Liver (tissue), 3 donors: ENCODE results near the gene VAPB.

Experiments
- EGR1 ChIP-seq, 2 donors: IDR thresholded peaks; 2 replicates each; pipeline ENCODE4 v1.6.1; 2016 to 2018; ENCODE audit warnings: antibody characterized with exemption in 2 of 2, low read depth in 2 of 2
- FOXA1 ChIP-seq: IDR thresholded peaks from 2 replicates; pipeline ENCODE4 v1.6.1; 2016; ENCODE audit warnings: antibody characterized with exemption
- GABPA ChIP-seq, 2 donors: IDR thresholded peaks in 1 of 2; conservative IDR thresholded peaks in 1 of 2; 2 replicates each; pipeline ENCODE4 v1.6.1; 2016; ENCODE audit warnings: antibody characterized with exemption in 2 of 2, mild to moderate bottlenecking in 1 of 2, moderate library complexity in 1 of 2
- HNF4G ChIP-seq: IDR thresholded peaks from 2 replicates; pipeline ENCODE4 v1.6.1; 2016; ENCODE audit warnings: antibody characterized with exemption
- JUND ChIP-seq, 2 donors: IDR thresholded peaks; 2 replicates each; pipeline ENCODE4 v1.6.1; 2016; ENCODE audit warnings: antibody characterized with exemption in 2 of 2
- MAX ChIP-seq: IDR thresholded peaks from 2 replicates; pipeline ENCODE4 v1.6.1; 2016; ENCODE audit warnings: antibody characterized with exemption
- NR2F2 ChIP-seq: IDR thresholded peaks from 2 replicates; pipeline ENCODE4 v1.6.1; 2016; ENCODE audit warnings: antibody characterized with exemption
- RAD21 ChIP-seq, 2 donors: IDR thresholded peaks; 2 replicates each; pipeline ENCODE4 v1.6.1; 2016; ENCODE audit warnings: antibody characterized with exemption in 2 of 2, mild to moderate bottlenecking in 2 of 2
- SP1 ChIP-seq: IDR thresholded peaks from 2 replicates; pipeline ENCODE4 v1.6.1; 2018; ENCODE audit warnings: antibody characterized with exemption, mild to moderate bottlenecking
- TAF1 ChIP-seq: conservative IDR thresholded peaks from 2 replicates; pipeline ENCODE4 v1.6.1; 2016; ENCODE audit warnings: antibody characterized with exemption, mild to moderate bottlenecking
- YY1 ChIP-seq: IDR thresholded peaks from 2 replicates; pipeline ENCODE4 v1.6.1; 2016; ENCODE audit warnings: antibody characterized with exemption, mild to moderate bottlenecking
- TF ChIP-seq, protein P1 (sequence below): fragments of 150-350 bp; IDR thresholded peaks from 2 replicates; pipeline ENCODE4 v1.5.1; 2017; ENCODE audit warnings: improper control_type of control experiment, low read depth, low read length; ENCODE audit not compliant: missing input control
- TF ChIP-seq, protein P2 (sequence below): IDR thresholded peaks from 2 replicates; pipeline ENCODE4 v1.6.1; 2016; ENCODE audit warnings: antibody characterized with exemption
- TF ChIP-seq, protein P3 (sequence below): IDR thresholded peaks from 2 replicates; pipeline ENCODE4 v1.6.1; 2016; ENCODE audit warnings: antibody characterized with exemption, mild to moderate bottlenecking
- donor health status: healthy.
- donor health status: healthy.

- TF ChIP-seq, protein P1, sequence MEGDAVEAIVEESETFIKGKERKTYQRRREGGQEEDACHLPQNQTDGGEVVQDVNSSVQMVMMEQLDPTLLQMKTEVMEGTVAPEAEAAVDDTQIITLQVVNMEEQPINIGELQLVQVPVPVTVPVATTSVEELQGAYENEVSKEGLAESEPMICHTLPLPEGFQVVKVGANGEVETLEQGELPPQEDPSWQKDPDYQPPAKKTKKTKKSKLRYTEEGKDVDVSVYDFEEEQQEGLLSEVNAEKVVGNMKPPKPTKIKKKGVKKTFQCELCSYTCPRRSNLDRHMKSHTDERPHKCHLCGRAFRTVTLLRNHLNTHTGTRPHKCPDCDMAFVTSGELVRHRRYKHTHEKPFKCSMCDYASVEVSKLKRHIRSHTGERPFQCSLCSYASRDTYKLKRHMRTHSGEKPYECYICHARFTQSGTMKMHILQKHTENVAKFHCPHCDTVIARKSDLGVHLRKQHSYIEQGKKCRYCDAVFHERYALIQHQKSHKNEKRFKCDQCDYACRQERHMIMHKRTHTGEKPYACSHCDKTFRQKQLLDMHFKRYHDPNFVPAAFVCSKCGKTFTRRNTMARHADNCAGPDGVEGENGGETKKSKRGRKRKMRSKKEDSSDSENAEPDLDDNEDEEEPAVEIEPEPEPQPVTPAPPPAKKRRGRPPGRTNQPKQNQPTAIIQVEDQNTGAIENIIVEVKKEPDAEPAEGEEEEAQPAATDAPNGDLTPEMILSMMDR: no peak
- TF ChIP-seq SP1: no peak
- TF ChIP-seq YY1: no peak
- TF ChIP-seq, protein P2, sequence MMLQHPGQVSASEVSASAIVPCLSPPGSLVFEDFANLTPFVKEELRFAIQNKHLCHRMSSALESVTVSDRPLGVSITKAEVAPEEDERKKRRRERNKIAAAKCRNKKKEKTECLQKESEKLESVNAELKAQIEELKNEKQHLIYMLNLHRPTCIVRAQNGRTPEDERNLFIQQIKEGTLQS: no peak
- no peak for TF ChIP-seq HNF4G
- no peak for TF ChIP-seq GABPA (IDR thresholded peaks at IDR 0.05 in 1 of 2, conservative IDR thresholded peaks at IDR 0.05 in 1 of 2)
- no peak for TF ChIP-seq TAF1
- TF ChIP-seq, protein P3, sequence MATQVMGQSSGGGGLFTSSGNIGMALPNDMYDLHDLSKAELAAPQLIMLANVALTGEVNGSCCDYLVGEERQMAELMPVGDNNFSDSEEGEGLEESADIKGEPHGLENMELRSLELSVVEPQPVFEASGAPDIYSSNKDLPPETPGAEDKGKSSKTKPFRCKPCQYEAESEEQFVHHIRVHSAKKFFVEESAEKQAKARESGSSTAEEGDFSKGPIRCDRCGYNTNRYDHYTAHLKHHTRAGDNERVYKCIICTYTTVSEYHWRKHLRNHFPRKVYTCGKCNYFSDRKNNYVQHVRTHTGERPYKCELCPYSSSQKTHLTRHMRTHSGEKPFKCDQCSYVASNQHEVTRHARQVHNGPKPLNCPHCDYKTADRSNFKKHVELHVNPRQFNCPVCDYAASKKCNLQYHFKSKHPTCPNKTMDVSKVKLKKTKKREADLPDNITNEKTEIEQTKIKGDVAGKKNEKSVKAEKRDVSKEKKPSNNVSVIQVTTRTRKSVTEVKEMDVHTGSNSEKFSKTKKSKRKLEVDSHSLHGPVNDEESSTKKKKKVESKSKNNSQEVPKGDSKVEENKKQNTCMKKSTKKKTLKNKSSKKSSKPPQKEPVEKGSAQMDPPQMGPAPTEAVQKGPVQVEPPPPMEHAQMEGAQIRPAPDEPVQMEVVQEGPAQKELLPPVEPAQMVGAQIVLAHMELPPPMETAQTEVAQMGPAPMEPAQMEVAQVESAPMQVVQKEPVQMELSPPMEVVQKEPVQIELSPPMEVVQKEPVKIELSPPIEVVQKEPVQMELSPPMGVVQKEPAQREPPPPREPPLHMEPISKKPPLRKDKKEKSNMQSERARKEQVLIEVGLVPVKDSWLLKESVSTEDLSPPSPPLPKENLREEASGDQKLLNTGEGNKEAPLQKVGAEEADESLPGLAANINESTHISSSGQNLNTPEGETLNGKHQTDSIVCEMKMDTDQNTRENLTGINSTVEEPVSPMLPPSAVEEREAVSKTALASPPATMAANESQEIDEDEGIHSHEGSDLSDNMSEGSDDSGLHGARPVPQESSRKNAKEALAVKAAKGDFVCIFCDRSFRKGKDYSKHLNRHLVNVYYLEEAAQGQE: no peak
- TF ChIP-seq JUND (IDR thresholded peaks at IDR 0.05): no peak
- TF ChIP-seq MAX: no peak
- no peak for TF ChIP-seq FOXA1
- no peak for TF ChIP-seq RAD21 (IDR thresholded peaks at IDR 0.05)
- no peak for TF ChIP-seq NR2F2
- TF ChIP-seq EGR1 (IDR thresholded peaks at IDR 0.05; ENCODE audit: low read depth in 2 of 2): no peak
Observed at GRCh38 chr20:58446264-58446959, 57.4 kb downstream of the VAPB start.
